KG1 (cell line): Measurements from ENCODE around the gene GHRL.

Experiments used
- DNase-seq: peaks from one replicate; lab custom pipeline; 2025; lab: John Stamatoyannopoulos, UW

The GHRL gene

GRCh38 chr3:10292505-10293419 is at the start of gene GHRL:
TSS of gene GHRL (minus strand) at chr3:10292947. CDS start at chr3:10290180, 2,767 bp downstream.
- peak; percentile 71 for DNase-seq

- no peak for DNase-seq
Observed at GRCh38 chr3:10341901-10342398, 49.2 kb upstream of the GHRL start.

DNA sequence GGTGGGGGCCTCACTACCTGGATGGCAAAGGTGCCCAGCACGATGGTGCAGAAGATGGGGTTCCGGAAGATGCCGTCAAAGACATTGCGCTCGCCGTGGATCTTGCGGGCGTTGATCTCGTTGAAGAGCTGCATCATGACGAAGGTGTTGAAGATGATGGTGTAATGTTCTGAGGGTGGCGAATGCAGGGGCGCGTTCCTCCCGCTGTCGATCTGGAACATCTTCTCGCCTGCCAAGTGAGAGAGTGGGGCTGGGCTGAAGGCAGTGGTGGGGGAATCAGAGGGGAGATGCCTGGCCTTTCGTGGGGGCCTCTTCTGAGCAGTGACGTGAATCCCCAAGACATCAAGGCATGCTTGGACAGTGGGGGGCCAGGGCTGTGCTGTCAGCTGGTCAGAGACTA is 47.7 kb upstream of the GHRL start:
- no peak for DNase-seq

GRCh38 chr3:10340046-10340445 is 47.3 kb upstream of the GHRL start:
- no peak for DNase-seq

DNA sequence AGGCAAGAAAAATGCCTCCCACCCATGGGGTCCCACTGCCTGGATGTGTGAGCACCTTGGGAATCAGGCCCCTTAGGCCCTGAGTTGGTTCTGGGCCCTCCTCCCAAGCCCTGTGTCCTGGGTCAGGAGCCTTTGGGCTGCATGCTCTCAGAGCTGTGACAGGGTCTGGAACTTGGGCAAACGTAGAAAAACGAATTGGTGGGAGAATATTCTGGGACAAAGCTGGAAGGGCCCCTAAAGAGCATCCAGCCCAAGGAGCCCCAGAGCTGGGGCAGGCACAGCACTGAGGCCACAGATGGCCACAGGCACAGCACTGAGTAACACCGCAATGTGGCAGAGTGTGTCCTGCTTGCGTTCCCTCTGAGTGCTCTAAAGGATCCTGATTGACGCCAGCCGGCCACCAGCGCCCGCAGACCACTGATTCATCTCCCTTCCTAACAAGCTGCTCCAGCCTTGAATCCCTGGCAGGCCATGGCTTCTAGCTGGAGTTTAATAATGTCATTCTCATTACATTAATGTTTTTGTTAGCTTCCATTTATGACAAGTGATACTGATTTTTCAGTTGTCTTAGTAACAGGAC is 46.7 kb upstream of the GHRL start:
- no peak for DNase-seq

GRCh38 chr3:10338591-10339353 is 46.0 kb upstream of the GHRL start:
- DNase-seq = no peak

DNA sequence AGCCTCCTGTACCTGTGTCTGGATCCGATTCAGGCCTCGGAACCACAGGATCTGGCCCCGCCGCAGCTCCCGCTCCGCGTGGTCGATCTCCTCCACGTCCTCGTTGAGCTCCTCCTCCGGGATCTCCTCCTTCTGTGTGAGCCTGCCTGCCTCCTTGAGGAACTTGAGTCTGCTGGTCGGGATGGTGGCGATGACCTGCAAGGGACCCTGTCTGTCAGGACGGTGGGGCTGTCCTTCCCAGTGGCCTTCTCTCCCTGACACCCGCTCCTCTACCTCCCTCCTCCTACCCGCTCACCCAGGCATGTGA is 45.4 kb upstream of the GHRL start:
- DNase-seq = no peak

DNA sequence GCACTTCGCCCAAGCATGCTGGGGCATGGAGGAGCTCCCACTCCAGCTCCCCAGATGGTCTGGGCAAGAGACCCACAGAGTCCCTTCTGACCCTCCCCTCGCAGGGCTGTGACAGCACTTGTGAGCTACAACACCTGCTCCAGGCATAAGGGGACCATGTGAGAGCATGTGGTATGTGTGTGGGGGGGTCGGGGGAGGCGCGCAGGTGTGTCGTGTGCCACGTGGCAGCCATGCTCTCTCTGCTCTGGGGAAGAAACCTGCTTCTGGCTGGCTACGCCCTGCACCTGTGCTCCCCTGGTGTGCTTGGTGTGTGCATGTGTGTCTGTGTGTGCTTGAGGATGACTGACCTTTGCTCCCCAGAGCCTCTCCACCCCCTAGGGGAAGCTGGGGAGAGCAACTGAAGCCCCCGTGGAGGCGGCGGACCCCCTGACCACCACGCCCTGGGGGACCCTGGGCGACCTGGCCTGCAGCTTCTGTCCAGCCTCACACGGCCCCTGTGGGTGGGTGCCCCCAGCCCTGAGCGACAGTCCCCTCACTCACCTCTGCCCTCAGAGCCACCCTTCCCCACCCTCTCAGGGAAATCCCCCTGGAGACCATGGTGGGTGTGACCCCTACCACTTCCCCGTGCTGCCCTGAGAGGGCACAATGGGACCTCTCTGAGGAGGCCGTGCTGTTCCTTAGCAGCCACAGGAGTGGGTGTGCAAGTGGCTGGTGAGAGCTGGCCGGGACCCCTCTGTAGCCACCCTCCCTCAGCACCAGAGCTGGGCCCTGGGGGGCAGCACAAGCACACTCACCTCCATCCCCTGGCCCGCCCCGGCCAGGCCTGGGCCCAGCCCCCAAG is 44.8 kb upstream of the GHRL start:
- no peak for DNase-seq

GRCh38 chr3:10336761-10337160 is 44.0 kb upstream of the GHRL start:
- DNase-seq = no peak

DNA sequence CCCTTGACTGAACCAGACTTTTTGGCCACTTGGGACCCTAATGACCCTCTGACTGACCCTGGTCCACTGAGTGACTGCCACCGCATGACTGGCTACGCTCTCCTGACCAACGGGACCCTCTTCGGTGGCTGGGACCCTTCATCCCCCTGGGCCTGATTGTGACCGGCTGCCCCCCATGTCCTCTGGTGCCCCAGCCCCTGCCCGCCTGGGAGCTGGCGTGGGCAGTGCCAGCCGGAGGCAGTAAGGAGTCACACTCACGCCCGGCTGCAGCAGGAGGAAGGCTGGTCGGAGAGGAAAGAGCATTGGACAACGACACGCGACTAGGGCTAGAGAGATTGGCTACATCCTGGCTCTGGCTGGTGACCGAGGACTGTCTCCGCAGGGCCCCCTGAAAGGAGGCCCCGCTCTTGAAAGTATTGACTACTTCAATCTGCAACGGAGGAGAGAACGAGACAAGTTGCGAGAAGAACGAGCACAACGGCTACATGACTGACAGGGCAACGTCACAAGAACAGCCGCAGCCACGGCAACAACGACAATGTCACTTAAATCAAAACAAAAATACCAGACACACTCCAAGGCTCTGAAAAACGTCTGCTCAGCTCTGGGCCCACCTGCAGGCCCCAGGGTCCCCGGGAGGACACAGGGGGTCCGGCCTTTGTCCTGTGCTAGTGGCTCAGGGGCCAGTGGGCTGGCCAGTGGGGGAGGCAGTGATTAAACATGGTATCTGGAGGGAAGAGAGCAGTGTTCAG is 43.3 kb upstream of the GHRL start:
- no peak for DNase-seq

DNA sequence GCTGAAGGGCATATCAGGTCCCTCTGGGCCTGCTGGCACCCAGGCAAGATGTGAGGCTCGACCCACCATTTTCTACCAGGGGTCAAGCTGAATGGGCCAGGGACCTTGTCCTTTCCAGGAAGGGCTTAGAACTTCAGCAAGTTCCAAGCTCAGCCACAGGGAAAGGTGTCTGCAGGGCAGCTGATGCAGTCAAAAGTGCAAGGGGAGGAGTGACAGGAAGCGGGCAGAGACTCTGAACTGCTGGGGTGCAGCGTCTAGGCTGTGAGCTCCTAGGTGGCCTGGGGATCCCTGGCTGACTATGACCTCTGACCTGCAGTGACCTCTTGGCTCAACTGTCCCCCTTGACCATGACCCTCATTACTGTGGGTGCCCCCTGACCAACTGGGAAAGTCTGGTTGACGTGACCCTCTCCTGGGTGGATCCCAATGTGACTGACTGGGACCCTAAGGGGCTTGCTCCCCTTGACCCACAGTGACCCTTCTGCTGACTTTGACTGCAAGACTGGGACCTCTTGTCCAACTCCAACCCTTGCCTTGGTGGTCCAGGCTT is 42.5 kb upstream of the GHRL start:
- DNase-seq = no peak

DNA sequence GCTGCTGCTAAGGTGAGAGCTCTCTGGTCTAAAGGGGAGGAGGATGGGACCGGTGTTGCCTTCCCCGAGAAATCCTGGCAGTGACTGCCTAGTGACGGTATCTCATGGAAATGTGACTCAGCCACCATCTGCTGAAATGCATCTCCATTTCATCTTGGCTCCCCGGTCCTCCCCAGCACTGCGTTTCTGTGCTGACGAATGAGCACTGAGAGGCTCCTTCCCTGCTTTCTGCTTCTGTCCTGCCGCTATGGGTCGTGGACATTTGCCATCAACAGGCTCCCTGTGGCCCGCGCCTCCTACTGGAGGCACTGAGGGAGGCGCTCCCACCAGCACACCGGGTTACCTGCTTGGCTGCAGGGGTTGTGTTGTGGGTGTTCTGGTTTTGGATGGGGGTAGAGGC is 41.7 kb upstream of the GHRL start:
- no peak for DNase-seq

GRCh38 chr3:10334042-10334441 is 41.3 kb upstream of the GHRL start:
- no peak for DNase-seq

DNA sequence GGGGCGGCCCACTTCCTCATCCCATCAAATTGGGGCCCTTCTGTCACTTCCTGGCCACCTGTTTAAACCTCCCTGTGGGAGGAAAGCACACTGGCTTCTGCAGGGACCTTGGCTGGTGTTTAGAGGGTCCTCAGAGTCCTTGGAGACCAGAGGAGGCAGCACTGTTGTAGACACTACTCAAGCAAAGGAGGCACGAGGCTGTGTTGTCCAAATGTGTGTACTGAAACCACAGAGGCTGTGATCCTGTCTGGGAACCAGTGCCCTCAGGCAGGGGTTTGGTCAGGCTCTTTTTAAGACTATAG is 40.6 kb upstream of the GHRL start:
- no peak for DNase-seq

DNA sequence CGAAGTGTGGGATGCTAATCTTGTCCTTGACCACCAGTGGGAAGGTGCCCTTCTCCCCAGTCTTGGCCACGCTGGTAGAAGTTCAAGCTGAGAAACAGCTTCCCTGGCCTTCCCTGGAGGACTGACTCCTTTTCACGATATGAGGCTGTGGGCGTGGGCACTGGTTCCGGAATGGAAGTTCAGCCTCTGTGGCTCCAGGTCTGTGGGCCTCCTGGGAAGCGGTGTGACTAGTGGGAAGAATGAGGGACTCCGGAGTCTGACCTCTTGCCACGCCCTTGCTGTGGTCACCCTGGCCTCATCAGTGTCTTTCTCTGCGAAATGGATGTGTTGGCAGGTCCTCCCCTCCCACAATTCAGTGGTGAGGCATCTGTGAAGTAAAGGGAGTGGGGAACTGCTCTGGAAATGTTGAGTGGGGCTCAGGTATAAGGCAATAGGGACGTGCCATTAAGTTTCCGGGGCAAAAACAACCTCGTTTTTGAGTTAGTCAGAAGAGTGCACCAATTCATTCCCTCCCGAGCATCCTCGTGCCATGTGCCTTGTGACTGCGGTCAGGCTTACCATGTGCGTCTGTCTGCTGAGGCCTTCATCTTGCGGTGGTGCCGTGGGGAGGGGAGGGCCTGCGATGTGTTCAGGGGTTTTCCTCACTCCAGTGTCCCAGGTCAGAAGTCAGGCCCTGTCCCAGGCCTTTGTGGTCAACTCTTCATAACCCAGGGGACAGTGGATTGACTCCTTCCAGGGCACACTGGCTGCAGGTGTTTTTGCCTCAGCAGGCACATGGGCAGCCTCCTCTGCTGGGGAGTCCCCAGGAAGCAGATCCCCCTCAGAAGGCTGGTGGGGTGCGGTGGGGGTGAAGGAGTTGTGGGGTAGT is 40.0 kb upstream of the GHRL start:
- no peak for DNase-seq

- no peak for DNase-seq
Observed at GRCh38 chr3:10331320-10331719, 38.6 kb upstream of the GHRL start.

GRCh38 chr3:10330319-10330718 is 37.6 kb upstream of the GHRL start:
- no peak for DNase-seq

- no peak for DNase-seq
Observed at GRCh38 chr3:10329495-10330015, 36.8 kb upstream of the GHRL start.

DNA sequence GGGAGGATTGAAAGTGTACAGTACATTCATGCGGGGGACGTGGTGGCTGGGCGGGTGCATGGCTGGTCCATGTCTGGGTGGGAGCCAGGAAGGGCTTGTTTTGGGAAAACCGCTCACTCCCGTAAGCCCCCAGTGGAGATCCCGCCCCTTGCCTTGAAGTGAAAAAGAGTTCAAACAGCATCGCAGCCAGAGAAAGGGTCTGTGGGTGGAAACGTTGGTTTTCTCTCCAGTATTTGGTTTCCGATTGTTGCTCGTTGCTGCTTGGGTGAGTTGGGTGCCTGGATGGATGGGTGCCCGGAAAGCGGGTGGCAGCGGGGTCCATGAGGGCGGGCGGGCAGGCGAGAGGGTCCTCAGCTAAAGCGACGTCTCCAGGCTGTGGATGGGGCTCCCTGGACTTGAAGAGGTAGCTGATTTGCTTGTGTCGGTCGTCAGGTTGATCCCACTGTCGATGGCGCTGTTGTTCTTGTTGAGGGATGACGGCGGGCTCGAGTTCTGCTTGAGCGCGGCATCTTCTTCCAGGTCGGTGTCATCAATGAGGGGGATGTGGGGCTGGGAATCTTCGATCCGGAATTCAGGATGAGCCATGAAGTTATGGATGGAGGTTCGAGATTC is 35.8 kb upstream of the GHRL start:
- no peak for DNase-seq
